ENCODE results near the gene NGLY1.

The NGLY1 gene

DNA sequence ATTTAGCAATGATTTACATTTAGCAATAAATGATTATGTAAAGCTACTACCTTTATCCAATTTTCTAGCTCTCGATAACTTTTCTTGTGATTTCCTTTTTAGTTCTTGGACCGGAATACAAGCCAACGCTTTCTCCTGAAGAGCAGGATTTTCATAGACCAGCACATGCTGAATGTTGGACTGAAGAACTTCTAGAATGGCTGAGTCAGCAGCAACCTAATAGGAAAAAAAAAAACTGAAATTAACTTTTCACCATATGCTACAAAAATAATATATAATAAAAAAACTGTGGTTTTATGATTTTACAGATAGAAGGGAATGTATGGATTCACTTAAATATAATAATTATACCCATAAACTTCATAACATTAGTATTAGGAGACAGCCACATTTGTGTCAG is 32.2 kb downstream of the NGLY1 start:
- H3K36me3 Mint-ChIP-seq (ENCODE audit: low read depth): peaks cover 52% of the 10 kb centered on the region
- H3K27ac Mint-ChIP-seq: no peak overlapping the region
- DNase-seq: no peak
- ATAC-seq: no peak
- no peak overlapping the region for H3K4me3 Mint-ChIP-seq
- peaks cover 2% of the 10 kb centered on the region for H3K4me1 Mint-ChIP-seq
- H3K27me3 Mint-ChIP-seq: no peaks in the 10 kb centered on the region
- H3K9me3 Mint-ChIP-seq: no peaks in the 10 kb centered on the region

DNA sequence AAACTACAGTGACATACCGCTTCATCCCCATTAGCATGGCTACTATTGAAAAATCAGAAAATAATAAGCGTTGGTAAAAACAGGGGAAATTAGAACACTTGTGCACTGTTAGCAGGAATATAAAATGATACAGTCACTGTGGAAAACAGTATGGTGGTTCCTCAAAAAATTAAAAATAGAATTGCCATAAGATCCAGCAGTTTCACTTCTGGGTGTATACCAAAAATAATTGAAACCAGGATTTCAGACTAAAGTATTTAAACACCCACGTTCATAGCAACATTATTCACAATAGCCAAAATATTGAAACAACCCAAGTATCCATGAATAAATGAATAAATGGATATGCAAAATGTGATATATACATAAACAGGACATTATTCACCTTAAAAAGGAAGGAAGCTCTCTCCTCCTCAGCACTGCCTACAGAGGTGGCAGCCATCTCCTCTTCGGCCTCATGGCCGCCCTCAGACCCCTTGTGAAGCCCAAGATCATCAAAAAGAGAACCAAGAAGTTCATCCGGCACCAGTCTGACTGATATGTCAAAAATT is 34.1 kb downstream of the NGLY1 start:
- H3K9me3 Mint-ChIP-seq: no peaks in the 10 kb centered on the region
- DNase-seq (no peak), ATAC-seq (no peak)
- no peaks in the 10 kb centered on the region for H3K27me3 Mint-ChIP-seq
- H3K4me1 Mint-ChIP-seq: no peaks in the 10 kb centered on the region
- H3K36me3 Mint-ChIP-seq (ENCODE audit: low read depth): peaks cover 70% of the 10 kb centered on the region
- no peak overlapping the region for H3K4me3 Mint-ChIP-seq
- no peak overlapping the region for H3K27ac Mint-ChIP-seq

DNA sequence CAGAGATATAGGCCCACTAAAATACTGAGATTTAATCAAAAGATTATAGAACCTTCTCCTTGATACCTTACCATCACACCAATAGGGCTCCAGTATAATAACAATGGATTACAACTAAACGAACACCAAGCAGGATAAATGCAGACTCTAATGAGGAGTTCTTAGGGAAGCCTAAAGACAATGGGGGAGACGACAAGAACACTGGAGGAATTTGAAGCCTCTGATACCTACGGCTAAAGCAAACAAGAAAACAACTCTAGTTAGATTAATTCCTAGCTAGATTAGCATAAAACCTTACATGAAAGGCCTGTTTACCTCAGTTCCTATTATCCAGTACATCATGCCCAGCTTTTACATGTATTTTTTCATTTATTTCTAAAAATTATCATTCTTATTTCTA is 35.1 kb downstream of the NGLY1 start:
- ATAC-seq (no peak), DNase-seq (no peak)
- Mint-ChIP-seq H3K9me3 (no peaks in the 10 kb centered on the region), H3K27me3 (no peaks in the 10 kb centered on the region), H3K36me3 (ENCODE audit: low read depth) (peaks cover 77% of the 10 kb centered on the region), H3K4me3 (no peak overlapping the region), H3K4me1 (no peaks in the 10 kb centered on the region), H3K27ac (no peak overlapping the region)

DNA sequence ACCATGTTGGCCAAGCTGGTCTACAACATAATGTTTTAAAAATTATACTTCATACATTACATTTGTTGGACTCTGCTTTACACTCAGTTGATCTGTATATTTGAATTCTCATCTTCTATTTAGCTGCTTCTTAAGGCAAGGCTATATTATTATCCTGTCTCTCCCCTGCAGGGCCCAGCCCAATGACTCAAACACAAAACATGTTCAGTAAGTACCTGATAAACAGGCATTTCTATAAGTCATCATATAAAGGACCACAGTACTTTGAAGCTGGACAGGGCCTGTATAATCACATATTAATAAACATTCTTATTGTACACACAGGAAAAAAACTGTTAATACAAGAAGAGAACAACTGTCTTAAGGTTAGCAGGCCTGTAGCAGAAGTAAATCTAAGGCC is 36.2 kb downstream of the NGLY1 start:
- H3K9me3 Mint-ChIP-seq: no peaks in the 10 kb centered on the region
- no peak overlapping the region for H3K4me3 Mint-ChIP-seq
- no peak for ATAC-seq
- no peak for DNase-seq
- H3K36me3 Mint-ChIP-seq (ENCODE audit: low read depth): peaks cover 79% of the 10 kb centered on the region
- no peak overlapping the region for H3K27ac Mint-ChIP-seq
- H3K4me1 Mint-ChIP-seq: no peaks in the 10 kb centered on the region
- H3K27me3 Mint-ChIP-seq: no peaks in the 10 kb centered on the region

DNA sequence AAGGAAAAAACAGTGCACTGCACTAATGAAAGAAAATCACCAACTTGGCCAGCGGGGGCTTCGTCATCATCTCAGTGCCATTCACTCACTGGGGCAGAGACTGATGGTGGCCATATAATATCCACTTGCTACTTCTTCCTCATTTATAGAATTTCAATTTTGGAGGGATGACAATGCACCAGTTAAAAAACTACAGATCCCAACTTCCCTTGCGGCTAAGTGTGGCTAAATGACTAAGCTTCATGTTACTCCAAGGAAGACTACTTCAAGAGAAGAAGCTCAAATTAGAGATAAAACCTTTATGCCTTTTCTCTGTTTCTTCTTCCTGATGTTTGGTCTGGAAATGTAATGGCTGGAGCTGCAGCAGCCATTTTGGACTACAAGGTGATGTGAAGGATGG is 38.8 kb downstream of the NGLY1 start:
- no peak overlapping the region for H3K4me3 Mint-ChIP-seq
- H3K9me3 Mint-ChIP-seq: no peaks in the 10 kb centered on the region
- H3K4me1 Mint-ChIP-seq: no peaks in the 10 kb centered on the region
- H3K27me3 Mint-ChIP-seq: no peaks in the 10 kb centered on the region
- ATAC-seq: no peak
- DNase-seq: no peak
- H3K36me3 Mint-ChIP-seq (ENCODE audit: low read depth): peaks cover 59% of the 10 kb centered on the region
- H3K27ac Mint-ChIP-seq: no peak overlapping the region

DNA sequence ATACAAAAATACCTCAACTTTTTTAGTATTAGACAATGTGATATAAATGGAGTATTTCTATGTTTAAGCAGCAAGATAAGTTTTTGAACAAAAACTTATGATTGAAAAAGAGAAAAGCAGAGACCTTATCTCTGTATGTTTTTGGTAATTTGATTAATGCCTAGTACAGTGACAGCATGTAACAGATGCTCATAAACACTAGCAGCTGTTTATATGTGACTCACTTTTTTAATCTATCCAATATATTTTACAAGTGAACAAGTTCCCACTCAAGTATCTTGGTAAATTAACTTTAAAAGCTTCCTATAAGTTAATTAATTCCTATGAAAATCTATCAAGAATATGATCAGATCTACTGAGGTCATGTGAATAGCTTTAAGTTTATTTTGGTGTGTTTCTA is 55.1 kb downstream of the NGLY1 start:
- ATAC-seq (no peak), DNase-seq (no peak)
- no peaks in the 10 kb centered on the region for H3K27me3 Mint-ChIP-seq
- no peaks in the 10 kb centered on the region for H3K9me3 Mint-ChIP-seq
- peaks cover 57% of the 10 kb centered on the region for H3K36me3 Mint-ChIP-seq (ENCODE audit: low read depth)
- H3K4me3 Mint-ChIP-seq: no peak overlapping the region
- no peak overlapping the region for H3K27ac Mint-ChIP-seq
- peaks cover 2% of the 10 kb centered on the region for H3K4me1 Mint-ChIP-seq

DNA sequence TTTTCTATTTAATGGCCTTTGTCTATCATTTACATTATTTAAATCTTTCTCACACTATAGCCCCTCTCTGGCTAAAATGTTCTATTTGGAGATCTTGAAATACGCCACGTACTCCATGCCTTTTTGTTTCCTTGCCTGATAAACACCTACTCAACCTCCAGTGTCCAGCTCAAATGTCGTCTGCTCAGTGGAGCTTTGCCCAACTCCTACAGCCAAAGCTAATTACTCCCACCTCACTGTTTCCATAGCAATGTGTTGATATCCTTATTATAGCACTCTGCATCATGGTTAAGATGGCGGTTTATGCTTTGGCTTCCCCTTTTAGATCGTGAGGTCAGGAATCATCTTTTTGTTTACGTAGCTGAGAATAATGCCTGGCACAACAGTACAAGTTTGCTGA is 55.9 kb downstream of the NGLY1 start:
- Mint-ChIP-seq H3K4me1 (no peaks in the 10 kb centered on the region), H3K27ac (no peak overlapping the region), H3K4me3 (no peak overlapping the region), H3K27me3 (no peaks in the 10 kb centered on the region), H3K36me3 (ENCODE audit: low read depth) (peaks cover 55% of the 10 kb centered on the region), H3K9me3 (no peaks in the 10 kb centered on the region)
- DNase-seq (no peak), ATAC-seq (no peak)

DNA sequence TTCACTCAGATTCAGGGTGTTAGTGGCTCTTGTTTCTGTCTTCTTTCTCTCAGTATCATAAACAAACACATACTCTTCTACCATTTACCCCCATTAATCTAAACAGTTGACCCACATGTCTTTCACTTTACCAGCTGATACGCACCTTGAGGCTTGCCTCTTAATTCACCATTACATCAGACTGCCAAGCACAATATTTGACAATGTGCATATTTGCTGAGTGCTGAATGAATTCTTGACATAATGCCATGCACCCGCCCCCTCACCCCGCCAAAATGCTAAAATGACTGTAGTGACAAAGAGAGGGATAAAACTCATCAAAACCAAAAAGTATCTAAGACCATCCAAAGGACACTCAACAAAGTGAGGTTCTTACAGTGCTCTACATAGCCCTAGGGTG is 57.4 kb downstream of the NGLY1 start:
- Mint-ChIP-seq H3K4me3 (no peak overlapping the region), H3K27ac (no peak overlapping the region), H3K9me3 (no peaks in the 10 kb centered on the region), H3K36me3 (ENCODE audit: low read depth) (peaks cover 46% of the 10 kb centered on the region), H3K4me1 (no peaks in the 10 kb centered on the region), H3K27me3 (no peaks in the 10 kb centered on the region)
- no peak for ATAC-seq
- DNase-seq: no peak

DNA sequence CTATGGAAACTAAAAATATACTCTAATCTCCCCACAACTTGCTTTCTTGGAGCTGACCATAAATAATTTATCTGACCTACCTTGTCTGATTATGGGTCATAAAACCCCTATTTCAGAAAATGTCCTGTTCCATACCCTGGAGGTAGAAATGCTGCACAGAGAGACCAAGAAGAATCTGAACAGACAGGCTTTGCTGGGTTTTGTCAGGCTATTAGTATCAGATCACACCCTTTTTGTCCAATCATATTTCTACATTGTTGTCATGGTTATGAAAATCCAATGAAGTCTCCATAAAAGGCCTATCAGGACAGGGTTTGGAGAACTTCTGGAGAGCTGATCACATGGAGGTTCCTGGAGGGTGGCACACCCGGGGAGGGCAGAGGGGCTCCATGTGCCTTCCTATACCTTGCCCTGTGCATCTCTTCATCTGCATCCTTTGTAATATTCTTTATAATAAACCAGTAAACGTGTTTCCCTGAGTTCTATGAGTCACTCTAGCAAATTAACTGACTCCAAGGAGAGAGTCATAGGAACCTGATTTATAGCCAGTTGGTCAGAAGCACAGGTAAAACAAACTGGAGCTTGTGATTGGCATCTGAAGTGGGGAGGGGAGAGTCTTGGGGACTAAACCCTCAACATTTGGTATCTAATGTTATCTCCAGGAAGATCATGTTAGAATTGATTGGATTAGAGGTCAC is 58.1 kb downstream of the NGLY1 start:
- DNase-seq (no peak), ATAC-seq (no peak)
- no peak overlapping the region for H3K27ac Mint-ChIP-seq
- no peaks in the 10 kb centered on the region for H3K27me3 Mint-ChIP-seq
- H3K36me3 Mint-ChIP-seq (ENCODE audit: low read depth): peaks cover 46% of the 10 kb centered on the region
- H3K4me1 Mint-ChIP-seq: no peaks in the 10 kb centered on the region
- H3K9me3 Mint-ChIP-seq: no peaks in the 10 kb centered on the region
- H3K4me3 Mint-ChIP-seq: no peak overlapping the region

DNA sequence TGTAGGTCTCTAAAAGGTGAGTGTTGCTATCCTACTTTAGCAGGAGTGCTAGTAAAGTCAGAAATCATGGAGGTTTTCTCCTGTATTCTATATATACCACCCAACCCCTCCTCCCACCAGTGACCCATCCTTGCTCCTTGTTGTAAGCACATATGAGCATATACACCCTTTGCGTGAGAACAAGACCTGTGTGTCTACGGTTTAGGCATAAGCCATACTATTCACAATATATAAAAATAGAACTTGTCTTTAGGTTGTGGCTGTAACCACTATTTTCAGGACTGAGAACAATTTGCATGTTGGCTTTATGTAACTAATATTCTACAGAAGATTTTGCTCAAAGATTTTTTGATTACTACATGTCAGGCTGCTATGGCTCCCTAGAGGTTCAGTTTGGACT is 59.4 kb downstream of the NGLY1 start:
- ATAC-seq: no peak
- Mint-ChIP-seq H3K4me3 (no peak overlapping the region), H3K9me3 (no peaks in the 10 kb centered on the region), H3K4me1 (no peaks in the 10 kb centered on the region), H3K27me3 (no peaks in the 10 kb centered on the region), H3K27ac (no peak overlapping the region), H3K36me3 (ENCODE audit: low read depth) (peaks cover 37% of the 10 kb centered on the region)
- DNase-seq: no peak

DNA sequence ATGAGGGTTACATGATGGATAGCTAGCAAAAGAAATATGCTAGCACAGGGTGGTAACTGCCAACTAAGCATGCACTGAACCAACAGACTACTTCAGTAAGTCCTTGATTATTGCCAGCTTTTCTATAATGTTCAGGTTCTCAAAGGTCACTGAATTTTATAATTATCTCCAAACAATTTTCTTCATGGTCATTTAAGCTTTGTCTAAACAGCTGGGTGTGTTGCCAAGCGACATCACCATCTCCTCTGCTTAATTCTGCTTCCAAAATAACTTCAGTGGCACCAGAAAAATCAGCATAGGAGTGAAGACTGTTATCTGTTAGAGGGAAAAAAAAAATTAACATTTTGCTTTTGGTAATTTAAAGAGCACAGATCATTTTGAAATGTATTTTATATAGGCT is 63.9 kb downstream of the NGLY1 start:
- peaks cover 7% of the 10 kb centered on the region for H3K36me3 Mint-ChIP-seq (ENCODE audit: low read depth)
- DNase-seq: no peak
- H3K27me3 Mint-ChIP-seq: no peaks in the 10 kb centered on the region
- H3K4me1 Mint-ChIP-seq: no peaks in the 10 kb centered on the region
- H3K27ac Mint-ChIP-seq: no peak overlapping the region
- no peaks in the 10 kb centered on the region for H3K9me3 Mint-ChIP-seq
- no peak for ATAC-seq
- H3K4me3 Mint-ChIP-seq: no peak overlapping the region

DNA sequence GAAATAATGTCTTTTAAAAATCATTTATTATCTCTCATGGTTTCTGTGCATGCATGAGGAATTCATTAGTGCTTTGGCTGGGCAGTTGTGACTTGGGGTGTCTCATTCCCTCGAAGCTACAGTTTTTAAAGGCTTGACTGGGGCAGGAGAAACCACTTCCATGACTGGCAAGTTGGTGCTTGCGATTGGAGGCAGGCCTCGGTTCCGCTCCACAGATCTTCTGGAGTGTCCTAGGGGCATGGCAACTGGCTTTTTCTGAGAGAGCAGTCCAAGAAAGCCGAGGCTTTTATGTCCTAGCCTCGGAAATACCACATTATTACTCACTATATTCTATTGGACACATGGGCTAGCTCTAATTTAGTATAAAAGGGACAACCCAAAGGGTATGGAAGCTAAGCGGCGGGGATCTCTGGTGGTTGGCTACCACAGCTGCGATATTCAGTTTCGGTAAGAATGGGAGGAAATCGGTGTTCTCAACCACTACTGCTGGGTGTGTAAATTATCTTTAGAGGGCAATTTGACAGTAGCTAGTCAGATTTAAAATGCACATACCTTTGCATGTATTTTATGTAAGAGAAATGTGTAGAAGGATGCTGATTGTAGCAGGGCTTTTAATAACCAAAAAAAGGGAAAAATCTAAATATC is 69.8 kb downstream of the NGLY1 start:
- DNase-seq (no peak), ATAC-seq (no peak)
- Mint-ChIP-seq H3K27me3 (no peaks in the 10 kb centered on the region), H3K9me3 (no peaks in the 10 kb centered on the region), H3K4me3 (no peak overlapping the region), H3K36me3 (ENCODE audit: low read depth) (peaks cover 2% of the 10 kb centered on the region), H3K4me1 (no peaks in the 10 kb centered on the region), H3K27ac (no peak overlapping the region)

DNA sequence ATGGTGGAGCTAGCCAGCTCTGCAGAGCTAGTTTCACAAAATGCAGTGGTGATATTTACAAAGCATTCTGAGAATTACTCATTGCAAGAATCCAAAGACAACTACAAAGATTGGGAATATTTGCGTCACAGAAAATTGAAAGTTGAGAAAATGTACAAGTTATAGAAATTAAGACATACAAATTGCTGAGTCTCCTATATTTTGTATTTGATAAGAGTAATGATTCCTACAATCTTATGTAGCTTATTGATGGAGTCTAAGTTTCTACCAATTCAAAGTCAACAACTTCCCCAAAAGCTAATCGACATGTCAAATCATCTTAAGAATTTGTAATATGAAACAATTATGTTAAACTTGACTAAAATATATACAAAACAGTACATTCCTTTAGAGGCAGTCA is 72.2 kb downstream of the NGLY1 start:
- no peak overlapping the region for H3K4me3 Mint-ChIP-seq
- no peaks in the 10 kb centered on the region for H3K4me1 Mint-ChIP-seq
- ATAC-seq (no peak), DNase-seq (no peak)
- no peaks in the 10 kb centered on the region for H3K36me3 Mint-ChIP-seq (ENCODE audit: low read depth)
- peaks cover 3% of the 10 kb centered on the region for H3K27me3 Mint-ChIP-seq
- no peak overlapping the region for H3K27ac Mint-ChIP-seq
- H3K9me3 Mint-ChIP-seq: no peaks in the 10 kb centered on the region

DNA sequence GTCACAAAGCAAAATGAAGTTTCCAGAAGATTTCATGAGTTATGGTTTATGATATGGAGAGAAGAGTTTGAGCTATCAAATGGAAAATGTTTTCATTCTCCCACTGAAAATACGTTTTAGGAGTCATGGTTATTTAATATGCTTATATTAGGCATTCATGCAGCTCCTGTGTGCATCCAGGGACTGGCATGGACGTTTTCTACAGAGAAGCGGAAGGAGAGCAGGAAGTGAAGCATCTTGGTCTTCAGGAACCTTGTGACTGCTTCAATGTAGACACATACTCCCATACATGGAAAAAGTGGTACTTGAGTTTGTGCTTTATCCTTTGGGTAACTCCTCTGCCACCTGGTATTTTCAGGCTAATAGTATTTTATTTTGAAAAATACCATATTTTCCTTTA is 75.2 kb downstream of the NGLY1 start:
- H3K9me3 Mint-ChIP-seq: no peaks in the 10 kb centered on the region

DNA sequence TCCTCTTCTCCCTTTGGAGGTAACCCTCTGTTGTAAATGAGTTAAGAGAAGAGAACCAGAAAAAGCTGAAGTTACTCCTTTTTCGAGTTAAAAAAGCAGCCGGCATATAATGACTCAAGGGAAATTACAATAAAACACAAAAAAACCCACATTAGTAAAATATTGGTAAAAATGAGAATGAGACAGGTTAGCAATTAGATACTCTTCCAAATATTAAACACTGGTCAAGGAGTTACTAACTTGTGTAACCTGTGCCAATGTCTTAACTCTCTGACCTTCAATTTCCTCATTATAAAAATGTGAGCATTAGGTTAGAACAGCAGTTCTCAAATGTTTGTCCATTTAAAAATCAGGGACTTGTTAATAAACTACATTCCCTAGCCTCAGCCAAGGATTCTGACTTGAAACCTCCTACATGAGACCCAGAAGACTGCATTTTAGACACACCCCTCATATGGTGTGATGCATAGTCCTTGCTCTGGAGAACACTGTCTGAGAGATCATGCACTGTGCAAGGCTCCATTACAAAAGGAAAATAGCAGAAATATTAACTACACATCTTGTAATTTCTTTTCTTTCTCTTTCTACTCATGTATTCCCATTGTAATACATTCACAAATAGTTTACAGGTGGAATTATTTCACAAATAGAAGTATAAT is 75.8 kb downstream of the NGLY1 start:
- H3K27me3 Mint-ChIP-seq: peaks cover 5% of the 10 kb centered on the region
- DNase-seq: no peak

More for the DNA sequence above, 75.2 kb downstream of the NGLY1 start:
- ATAC-seq (no peak), DNase-seq (no peak)
- no peaks in the 10 kb centered on the region for H3K4me1 Mint-ChIP-seq
- H3K4me3 Mint-ChIP-seq: no peak overlapping the region
- H3K27ac Mint-ChIP-seq: no peak overlapping the region
- H3K36me3 Mint-ChIP-seq (ENCODE audit: low read depth): no peaks in the 10 kb centered on the region
- peaks cover 5% of the 10 kb centered on the region for H3K27me3 Mint-ChIP-seq

More for the DNA sequence above, 75.8 kb downstream of the NGLY1 start:
- no peak for ATAC-seq
- Mint-ChIP-seq H3K4me1 (no peaks in the 10 kb centered on the region), H3K27ac (no peak overlapping the region), H3K9me3 (no peaks in the 10 kb centered on the region), H3K4me3 (no peak overlapping the region), H3K36me3 (ENCODE audit: low read depth) (no peaks in the 10 kb centered on the region)

Measured in activated naive CD8-positive, alpha-beta T cell treated with anti-CD3 and anti-CD28 coated beads, Interleukin-2, amount 50 U/mL, for 24 hours (primary cell).